Endothelial cell of umbilical vein (primary cell): ENCODE measurements around the gene TBC1D19. TPM values are rescaled to one million over a fixed set of nuclear protein-coding genes. Genes with fewer than 3 reads are reported as not detected.

Source experiments
- BruUV-seq: library from RNA; stranded (reverse); fragments of 400-500 nt; replicated peaks from 2 replicates; lab custom pipeline; 2021; lab: Mats Ljungman, UMichigan
- CTCF ChIA-PET: fragments of 300-600, 350-600 bp; sonication (Branson Sonifier 250); formaldehyde crosslinking; loops from one replicate; lab custom pipeline; 2021; ENCODE audit warnings: antibody characterized with exemption, inconsistent platforms; lab: Charles Lee
- POLR2A ChIA-PET: fragments of 300-600, 350-600 bp; sonication (Branson Sonifier 250); formaldehyde crosslinking; loops from one replicate; lab custom pipeline; 2021; ENCODE audit warnings: antibody characterized with exemption, inconsistent platforms; lab: Charles Lee
- DNase-seq: peaks from one replicate; pipeline ENCODE4 v3.0.0-alpha.2; 2011; ENCODE audit warnings: low read depth, low spot score
- FAIRE-seq: peaks from 2 replicates; lab custom pipeline; 2011; peaks lifted over from hg19 to GRCh38; lab: Jason Lieb, UNC
- H2AFZ ChIP-seq: 2 replicates; pipeline ENCODE4 v1.6.0; 2012; ENCODE audit warnings: low read depth, low read length, control low read depth, inconsistent platforms
- H3K27ac ChIP-seq: 2 replicates; pipeline ENCODE4 v1.5.1; 2011; ENCODE audit warnings: low read depth, mild to moderate bottlenecking, control low read depth, low read length, moderate library complexity; ENCODE audit not compliant: insufficient read depth
- H3K27me3 ChIP-seq, 2 experiments: 2 replicates each; pipeline versions ENCODE4 v1.6.0 to v1.6.1; 2011; ENCODE audit warnings: low read length in 2 of 2, mixed read lengths in 1 of 2; ENCODE audit not compliant: control insufficient read depth in 2 of 2, insufficient read depth in 2 of 2
- H3K36me3 ChIP-seq, 2 experiments: 2 replicates in 1 of 2; 3 replicates in 1 of 2; pipeline ENCODE4 v1.5.1; 2011; ENCODE audit warnings: low read length in 2 of 2, mild to moderate bottlenecking in 1 of 2, moderate library complexity in 1 of 2; ENCODE audit not compliant: control insufficient read depth in 2 of 2, insufficient read depth in 2 of 2; ENCODE audit errors: extremely low read depth in 1 of 2
- H3K4me1 ChIP-seq: 3 replicates; pipeline ENCODE4 v1.5.1; 2011; ENCODE audit warnings: mild to moderate bottlenecking, low read length; ENCODE audit not compliant: control insufficient read depth, insufficient read depth; ENCODE audit errors: extremely low read depth
- H3K4me2 ChIP-seq: 2 replicates; pipeline ENCODE4 v1.6.1; 2011; ENCODE audit warnings: low read length, control low read depth, mixed read lengths; ENCODE audit not compliant: insufficient read depth
- H3K4me3 ChIP-seq, 3 experiments: fragments of 200-600 bp in 1 of 3; sonication (generic), shearing (Covaris generic) in 1 of 3; replicated peaks in 1 of 3; 2 replicates each; pipeline ENCODE4 v1.5.1; 2011 to 2016; ENCODE audit warnings: control low read depth in 3 of 3, low read length in 3 of 3, mild to moderate bottlenecking in 2 of 3, inconsistent platforms in 1 of 3, low read depth in 1 of 3, moderate library complexity in 1 of 3; ENCODE audit not compliant: insufficient read depth in 1 of 3
- H3K79me2 ChIP-seq: 2 replicates; pipeline ENCODE4 v1.6.0; 2012; ENCODE audit warnings: low read length, inconsistent platforms; ENCODE audit not compliant: control insufficient read depth, insufficient read depth
- H3K9ac ChIP-seq: replicated peaks from 2 replicates; pipeline ENCODE3; 2011; ENCODE audit warnings: low read length, control low read depth; ENCODE audit not compliant: insufficient read depth; ENCODE audit errors: extremely low read depth
- H3K9me1 ChIP-seq: replicated peaks from 3 replicates; pipeline ENCODE4 v1.6.0; 2011; ENCODE audit warnings: mild to moderate bottlenecking, low read length; ENCODE audit not compliant: control insufficient read depth, insufficient read depth; ENCODE audit errors: extremely low read depth
- H3K9me3 ChIP-seq: replicated peaks from 2 replicates; pipeline ENCODE4 v1.5.1; 2012; ENCODE audit warnings: low read length, inconsistent platforms; ENCODE audit not compliant: control insufficient read depth, insufficient read depth
- H4K20me1 ChIP-seq: replicated peaks from 2 replicates; pipeline ENCODE3; 2011; ENCODE audit warnings: mild to moderate bottlenecking, low read length; ENCODE audit not compliant: control insufficient read depth, insufficient read depth; ENCODE audit errors: extremely low read depth
- EZH2 ChIP-seq: IDR thresholded peaks from 2 replicates; pipeline ENCODE4 v1.6.1; 2012; ENCODE audit warnings: borderline replicate concordance, low read depth, mild to moderate bottlenecking, moderate library complexity, low read length, inconsistent platforms; ENCODE audit not compliant: severe bottlenecking
- FOS ChIP-seq: IDR thresholded peaks from 2 replicates; pipeline ENCODE4 v1.6.1; 2011; ENCODE audit warnings: mild to moderate bottlenecking, low read length, moderate library complexity, borderline replicate concordance; ENCODE audit not compliant: insufficient read depth
- GATA2 ChIP-seq: IDR thresholded peaks from 2 replicates; pipeline ENCODE4 v1.7.0; 2011; ENCODE audit warnings: low read depth, mild to moderate bottlenecking, moderate library complexity, mixed read lengths, low read length; ENCODE audit not compliant: insufficient read length, insufficient read depth
- JUN ChIP-seq: IDR thresholded peaks from 2 replicates; pipeline ENCODE4 v1.6.1; 2011; ENCODE audit warnings: borderline replicate concordance, low read depth; ENCODE audit not compliant: insufficient read length, insufficient read depth
- MYC ChIP-seq: IDR thresholded peaks from one replicate; pipeline ENCODE4 v1.6.1; 2011; ENCODE audit warnings: mild to moderate bottlenecking, low read depth, low read length
- POLR2A ChIP-seq: IDR thresholded peaks from 2 replicates; pipeline ENCODE4 v1.6.1; 2012; ENCODE audit warnings: low read depth, mild to moderate bottlenecking, control low read depth, low read length
- POLR2AphosphoS5 ChIP-seq: IDR thresholded peaks from 2 replicates; pipeline ENCODE4 v1.6.1; 2012; ENCODE audit warnings: low read depth, mild to moderate bottlenecking, control low read depth, low read length, moderate library complexity; ENCODE audit not compliant: insufficient read depth
- dilution Hi-C: fragments of 300-500 bp; cut with MboI; formaldehyde crosslinking; loops from one replicate; pipeline ENCODE4 v1.15.0; 2019; ENCODE audit warnings: low sequenced_read_pairs; ENCODE audit not compliant: extremely low pct_ligation_motif_present
- intact Hi-C: fragments of 100-400 bp; cut with micrococcal nuclease; formaldehyde crosslinking; loops from one replicate; pipeline ENCODE4 v1.10.0; 2022
- polyA plus RNA-seq, 4 experiments: library from polyadenylated mRNA; depleted of rRNA in 3 of 4; stranded (reverse) in 3 of 4; unstranded in 1 of 4; fragments of >200 nt; gene quantifications; 2 replicates each; pipeline versions ENCODE4 v1.2.1 to v1.2.3, GENCODE V29; 2011 to 2012; ENCODE audit warnings: missing spikeins in 1 of 4
- total RNA-seq: library from RNA; stranded (reverse); gene quantifications from 2 replicates; pipeline ENCODE4 v1.2.3, GENCODE V29; 2021
- TF ChIP-seq, protein P1 (sequence below): IDR thresholded peaks from 2 replicates; pipeline ENCODE4 v1.6.1; 2011; ENCODE audit not compliant: insufficient read depth, insufficient read length
- TF ChIP-seq, protein P2 (sequence below), 2 donors: IDR thresholded peaks; 1 replicate in 1 of 2; 2 replicates in 1 of 2; pipeline ENCODE4 v1.5.1; 2011; ENCODE audit warnings: low read length in 2 of 2, mild to moderate bottlenecking in 2 of 2, moderate library complexity in 2 of 2, control low read depth in 1 of 2, inconsistent platforms in 1 of 2, low read depth in 1 of 2; ENCODE audit not compliant: insufficient read depth in 1 of 2; ENCODE audit errors: extremely low read depth in 1 of 2

TBC1D19 gene
- total and polyA plus RNA-seq, 2 donors (not counting 3 experiments of a cell fraction or from before 2014, with no cell fraction given) = 4.4 to 5.9 TPM

DNA sequence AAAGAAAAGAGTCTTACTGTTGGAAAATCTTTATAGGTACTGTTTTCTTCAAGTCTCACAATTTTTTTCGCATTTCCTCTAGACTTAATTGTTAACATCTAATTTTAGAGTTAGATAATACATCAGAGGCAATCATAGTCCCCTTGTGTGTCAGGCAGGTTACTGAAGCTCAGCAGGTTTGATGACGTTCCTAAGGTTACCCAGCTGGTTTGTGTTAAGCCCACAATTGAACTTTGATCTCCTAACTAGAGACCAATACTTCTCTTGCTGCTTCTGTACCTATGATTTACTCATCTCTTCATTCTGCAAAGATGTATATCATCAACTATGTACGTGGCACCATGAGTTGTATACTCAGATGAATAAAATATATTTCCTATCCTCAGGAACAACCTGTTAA lies 145.1 kb downstream of the TBC1D19 start:
- no peaks in the 10 kb centered on the region for H3K79me2 ChIP-seq
- intact Hi-C loops (no loop called here), dilution Hi-C loops (no loop called here)
- no peak overlapping the region for H3K9ac ChIP-seq
- no peaks in the 10 kb centered on the region for H3K27me3 ChIP-seq
- POLR2A ChIA-PET = no interaction called here
- FAIRE-seq (no peak), DNase-seq (no peak)
- H4K20me1 ChIP-seq = no peaks in the 10 kb centered on the region
- H3K4me3 ChIP-seq = no peak overlapping the region
- no peaks in the 10 kb centered on the region for H3K9me1 ChIP-seq
- no peaks in the 10 kb centered on the region for H3K9me3 ChIP-seq
- no peak overlapping the region for H3K4me2 ChIP-seq
- no peak overlapping the region for H2AFZ ChIP-seq
- TF ChIP-seq EZH2 (no peak), POLR2A (no peak), JUN (no peak), FOS (no peak), POLR2AphosphoS5 (no peak), GATA2 (no peak)
- TF ChIP-seq, protein P1, sequence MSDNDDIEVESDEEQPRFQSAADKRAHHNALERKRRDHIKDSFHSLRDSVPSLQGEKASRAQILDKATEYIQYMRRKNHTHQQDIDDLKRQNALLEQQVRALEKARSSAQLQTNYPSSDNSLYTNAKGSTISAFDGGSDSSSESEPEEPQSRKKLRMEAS = no peak
- H3K27ac ChIP-seq = no peak overlapping the region
- H3K36me3 ChIP-seq = no peaks in the 10 kb centered on the region
- BruUV-seq = no TSS peak
- CTCF ChIA-PET = no interaction called here
- H3K4me1 ChIP-seq = no peaks in the 10 kb centered on the region

DNA sequence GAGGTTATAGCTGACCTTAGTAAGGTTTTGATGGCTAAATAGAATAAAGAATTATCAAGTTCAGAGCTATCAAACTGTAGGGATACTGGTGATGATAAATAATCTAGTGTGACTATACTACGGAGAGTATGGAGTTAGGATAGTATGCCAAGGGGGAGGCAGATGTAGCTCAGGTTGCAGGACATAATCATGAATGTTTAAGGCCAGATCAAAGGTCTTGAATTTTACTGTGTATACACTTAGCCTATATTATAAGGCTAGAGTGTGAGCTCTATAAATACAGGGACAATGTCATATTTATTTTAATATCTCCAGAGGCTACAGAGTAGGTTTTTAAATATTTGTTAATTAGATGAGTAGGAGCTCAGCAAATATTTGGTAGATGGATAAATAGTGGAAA lies 145.7 kb downstream of the TBC1D19 start:
- ChIA-PET POLR2A (no interaction called here), CTCF (interaction anchor here (0.6 kb wide), 1 partner anchor 131 kb away, joined by 3 read pairs; the partner anchor contains the start of gene STIM2)
- Histone ChIP-seq H3K27me3 (no peaks in the 10 kb centered on the region), H3K4me1 (no peaks in the 10 kb centered on the region), H3K9me1 (no peaks in the 10 kb centered on the region), H3K9me3 (no peaks in the 10 kb centered on the region), H3K27ac (no peak overlapping the region), H3K4me3 (no peak overlapping the region), H3K36me3 (no peaks in the 10 kb centered on the region), H4K20me1 (no peaks in the 10 kb centered on the region), H3K4me2 (no peak overlapping the region), H2AFZ (no peak overlapping the region), H3K79me2 (no peaks in the 10 kb centered on the region), H3K9ac (no peak overlapping the region)
- TF ChIP-seq GATA2 (no peak), POLR2A (no peak), MYC (no peak), EZH2 (no peak), POLR2AphosphoS5 (no peak), JUN (no peak), FOS (no peak)
- TF ChIP-seq, protein P1 = no peak
- TF ChIP-seq, protein P2, sequence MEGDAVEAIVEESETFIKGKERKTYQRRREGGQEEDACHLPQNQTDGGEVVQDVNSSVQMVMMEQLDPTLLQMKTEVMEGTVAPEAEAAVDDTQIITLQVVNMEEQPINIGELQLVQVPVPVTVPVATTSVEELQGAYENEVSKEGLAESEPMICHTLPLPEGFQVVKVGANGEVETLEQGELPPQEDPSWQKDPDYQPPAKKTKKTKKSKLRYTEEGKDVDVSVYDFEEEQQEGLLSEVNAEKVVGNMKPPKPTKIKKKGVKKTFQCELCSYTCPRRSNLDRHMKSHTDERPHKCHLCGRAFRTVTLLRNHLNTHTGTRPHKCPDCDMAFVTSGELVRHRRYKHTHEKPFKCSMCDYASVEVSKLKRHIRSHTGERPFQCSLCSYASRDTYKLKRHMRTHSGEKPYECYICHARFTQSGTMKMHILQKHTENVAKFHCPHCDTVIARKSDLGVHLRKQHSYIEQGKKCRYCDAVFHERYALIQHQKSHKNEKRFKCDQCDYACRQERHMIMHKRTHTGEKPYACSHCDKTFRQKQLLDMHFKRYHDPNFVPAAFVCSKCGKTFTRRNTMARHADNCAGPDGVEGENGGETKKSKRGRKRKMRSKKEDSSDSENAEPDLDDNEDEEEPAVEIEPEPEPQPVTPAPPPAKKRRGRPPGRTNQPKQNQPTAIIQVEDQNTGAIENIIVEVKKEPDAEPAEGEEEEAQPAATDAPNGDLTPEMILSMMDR (IDR thresholded peaks at IDR 0.05; ENCODE audit: extremely low read depth in 1 of 2, insufficient read depth in 1 of 2, low read depth in 1 of 2, low read length in 2 of 2) = no peak
- DNase-seq (no peak), FAIRE-seq (no peak)
- dilution Hi-C loops = no loop called here
- BruUV-seq = no TSS peak
- intact Hi-C loops = no loop called here
